Measurements from ENCODE around the gene ZSWIM8. TPM values are rescaled to one million over a fixed set of nuclear protein-coding genes. Genes with fewer than 3 reads are reported as not detected.

ZSWIM8 gene
- total and polyA plus RNA-seq, 10 of the 15 experiments (the other 5 are each of a cell fraction or from before 2014, with no cell fraction given), result 7.8 to 47.1 (median 23.6) TPM

- H3K27ac ChIP-seq (ENCODE audit: control insufficient read depth, insufficient read depth), result peak overlapping the region; percentile 84
- FAIRE-seq, result no peak
- intact Hi-C loops (cut with micrococcal nuclease; ENCODE audit: unreplicated experiment), result loop anchor here (2.0 kb wide), 1 partner anchor 14 kb away; the partner anchor contains the start of gene SEC24C
- H3K4me2 ChIP-seq (ENCODE audit: control insufficient read depth, insufficient read depth), result peak overlapping the region; percentile 72
- peaks cover 54% of the 10 kb centered on the region for H3K4me1 ChIP-seq (ENCODE audit: control insufficient read depth, insufficient read depth, low read length)
- ChIA-PET POLR2A (interaction anchor here (0.6 to 6.9 kb wide), 14 partner anchors 12 to 512 kb away, joined by 3 to 63 read pairs (median 6); partner anchors contain the start of genes CHCHD1, DNAJC9 and SEC24C), SMC1A (ENCODE audit: uncharacterized antibody, unreplicated experiment) (interaction anchor here (0.7 to 4.4 kb wide), 16 partner anchors 10 to 316 kb away, joined by 3 to 46 read pairs (median 4); partner anchors contain the start of genes CHCHD1 and ZSWIM8), CTCF (interaction anchor here (0.8 to 3.4 kb wide), 16 partner anchors 8 to 229 kb away, joined by 3 to 20 read pairs (median 4); partner anchors contain the start of genes CHCHD1 and SEC24C), RAD21 (ENCODE audit: unreplicated experiment) (interaction anchor here (0.9 to 5.0 kb wide), 8 partner anchors 9 to 108 kb away, joined by 3 to 52 read pairs (median 10); partner anchors contain the start of genes CHCHD1 and SEC24C)
- peak overlapping the region; percentile 18; the same call in 1 of the 2 replicates for H3K4me3 ChIP-seq
- H3K27me3 ChIP-seq (replicated peaks in 1 of 2; ENCODE audit: control insufficient read depth in 2 of 2, insufficient read depth in 2 of 2, low read length in 1 of 2), result no peaks in the 10 kb centered on the region
- peaks cover 3% of the 10 kb centered on the region; the same call in 1 of the 2 replicates for H4K20me1 ChIP-seq (ENCODE audit: control insufficient read depth, insufficient read depth)
- H3K79me2 ChIP-seq (ENCODE audit: control insufficient read depth, insufficient read depth, low read length), result peaks cover 15% of the 10 kb centered on the region
- 57% methylated on average over 9 of the region's 9 CpGs for WGBS (ENCODE audit: insufficient coverage, insufficient replicate concordance, low lambda C conversion rate, missing lambda C conversion rate)
- peak overlapping the region; percentile 65 for H2AFZ ChIP-seq (ENCODE audit: control insufficient read depth, low read depth, low read length)
- BruUV-seq (replicated peaks), result no TSS peak
- DNase-seq (ENCODE audit: low read depth, low spot score), result no peak
- H3K9ac ChIP-seq (ENCODE audit: control insufficient read depth, insufficient read depth, low read length), result peak overlapping the region; percentile 50
- peak; percentile 72 for ATAC-seq
- H3K36me3 ChIP-seq (ENCODE audit: control insufficient read depth in 2 of 2, insufficient read depth in 2 of 2, low read length in 1 of 2), result peaks cover 23 to 40% of the 10 kb centered on the region in 2 experiments
- H3K9me3 ChIP-seq (replicated peaks; ENCODE audit: control insufficient read depth, insufficient read depth, low read length), result no peaks in the 10 kb centered on the region
- in situ Hi-C loops (cut with MboI), result no loop called here
- peak in 1 of 2 experiments; percentile 54; a peak in 3 of 4 replicates for TF ChIP-seq IKZF2 (IDR thresholded peaks at IDR 0.05)
- no peak for TF ChIP-seq SMARCA5 (IDR thresholded peaks at IDR 0.05)
- 0 out of 2 replicates have a peak, but pooled peaks have one; percentile 42 for TF ChIP-seq ZNF687 (IDR thresholded peaks at IDR 0.05)
- TF ChIP-seq BACH1 (IDR thresholded peaks at IDR 0.05; ENCODE audit: borderline replicate concordance), result no peak
- no peak for TF ChIP-seq TARDBP (IDR thresholded peaks at IDR 0.05; ENCODE audit: borderline replicate concordance)
- peak; percentile 78 for TF ChIP-seq MLLT1 (IDR thresholded peaks at IDR 0.05)
- peak; percentile 74 for TF ChIP-seq YY1 (IDR thresholded peaks at IDR 0.05; ENCODE audit: low read depth, low read length)
- 0 out of 2 replicates have a peak, but pooled peaks have one; percentile 34 for TF ChIP-seq MXI1 (IDR thresholded peaks at IDR 0.05; ENCODE audit: low read depth, low read length)
- TF ChIP-seq HDGF (IDR thresholded peaks at IDR 0.05), result peak; percentile 91
- no peak for TF ChIP-seq SREBF2 (IDR thresholded peaks at IDR 0.05; ENCODE audit: low read length)
- no peak for TF ChIP-seq STAT3 (IDR thresholded peaks at IDR 0.05; ENCODE audit: low read depth, low read length)
- no peak for TF ChIP-seq PRDM15 (CRISPR knock-in tag; IDR thresholded peaks at IDR 0.05)
- TF ChIP-seq BHLHE40 (IDR thresholded peaks at IDR 0.05; ENCODE audit: borderline replicate concordance in 1 of 2, low read depth in 2 of 2, low read length in 1 of 2), result peak in 1 of 2 experiments; percentile 55; a peak in 1 of 4 replicates
These were observed 26.5 kb upstream of the ZSWIM8 start for GRCh38 chr10:73758704-73759511.

All from GM12878 (cell line).